ENCODE results near the gene SVOP. TPM values are rescaled to one million over a fixed set of nuclear protein-coding genes. Genes with fewer than 3 reads are reported as not detected.
A peak's percentile ranks its signal among the peaks of the same experiment; 100 is the strongest.

SVOP gene
- total RNA-seq, 1 donor from 2014 or later, result not detected

- no peak overlapping the region for H3K27ac ChIP-seq (ENCODE audit: low read depth, low read length)
- Mint-ChIP-seq H3K4me1 (ENCODE audit: low read depth, unreplicated experiment) (no peaks in the 10 kb centered on the region), H3K9me3 (ENCODE audit: unreplicated experiment) (peaks cover 28% of the 10 kb centered on the region), H3K27ac (ENCODE audit: unreplicated experiment) (no peak overlapping the region), H3K27me3 (ENCODE audit: low read depth, unreplicated experiment) (peaks cover 6% of the 10 kb centered on the region), H3K36me3 (ENCODE audit: low read depth, unreplicated experiment) (no peaks in the 10 kb centered on the region), H3K4me3 (ENCODE audit: unreplicated experiment) (no peak overlapping the region)
- no peaks in the 10 kb centered on the region for H4K20me1 ChIP-seq (ENCODE audit: insufficient read depth, low read length)
- H3K27me3 ChIP-seq (ENCODE audit: insufficient read depth, low read length), result peaks cover 4% of the 10 kb centered on the region
- no peak overlapping the region for H3K4me2 ChIP-seq (ENCODE audit: low read length)
- TF ChIP-seq, protein P1, sequence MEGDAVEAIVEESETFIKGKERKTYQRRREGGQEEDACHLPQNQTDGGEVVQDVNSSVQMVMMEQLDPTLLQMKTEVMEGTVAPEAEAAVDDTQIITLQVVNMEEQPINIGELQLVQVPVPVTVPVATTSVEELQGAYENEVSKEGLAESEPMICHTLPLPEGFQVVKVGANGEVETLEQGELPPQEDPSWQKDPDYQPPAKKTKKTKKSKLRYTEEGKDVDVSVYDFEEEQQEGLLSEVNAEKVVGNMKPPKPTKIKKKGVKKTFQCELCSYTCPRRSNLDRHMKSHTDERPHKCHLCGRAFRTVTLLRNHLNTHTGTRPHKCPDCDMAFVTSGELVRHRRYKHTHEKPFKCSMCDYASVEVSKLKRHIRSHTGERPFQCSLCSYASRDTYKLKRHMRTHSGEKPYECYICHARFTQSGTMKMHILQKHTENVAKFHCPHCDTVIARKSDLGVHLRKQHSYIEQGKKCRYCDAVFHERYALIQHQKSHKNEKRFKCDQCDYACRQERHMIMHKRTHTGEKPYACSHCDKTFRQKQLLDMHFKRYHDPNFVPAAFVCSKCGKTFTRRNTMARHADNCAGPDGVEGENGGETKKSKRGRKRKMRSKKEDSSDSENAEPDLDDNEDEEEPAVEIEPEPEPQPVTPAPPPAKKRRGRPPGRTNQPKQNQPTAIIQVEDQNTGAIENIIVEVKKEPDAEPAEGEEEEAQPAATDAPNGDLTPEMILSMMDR (IDR thresholded peaks at IDR 0.05; ENCODE audit: insufficient read depth, low read depth, low read length), result no peak
- no peak for TF ChIP-seq EZH2 (IDR thresholded peaks at IDR 0.05; ENCODE audit: insufficient read depth, low read length)
- H2AFZ ChIP-seq (ENCODE audit: low read depth, low read length), result no peak overlapping the region
- H3K36me3 ChIP-seq (ENCODE audit: insufficient read depth, low read length), result no peaks in the 10 kb centered on the region
- FAIRE-seq (no peak), DNase-seq (ENCODE audit: low read depth) (no peak)
- no peak overlapping the region for H3K9ac ChIP-seq (ENCODE audit: low read length)
- H3K4me3 ChIP-seq (ENCODE audit: insufficient read depth, low read depth, low read length), result no peak overlapping the region
- no peaks in the 10 kb centered on the region for H3K79me2 ChIP-seq (ENCODE audit: insufficient read depth, low read length)
- H3K9me3 ChIP-seq (ENCODE audit: insufficient read depth, low read depth, low read length), result peaks cover 5% of the 10 kb centered on the region
- H3K4me1 ChIP-seq (ENCODE audit: insufficient read depth, low read length), result no peaks in the 10 kb centered on the region
Observed at GRCh38 chr12:108947097-108947496, 73.8 kb downstream of the SVOP start.

GRCh38 chr12:108940138-108940537, 80.7 kb downstream of the SVOP start:
- no peak overlapping the region for H2AFZ ChIP-seq (ENCODE audit: low read depth, low read length)
- no peaks in the 10 kb centered on the region for H3K4me1 ChIP-seq (ENCODE audit: insufficient read depth, low read length)
- H4K20me1 ChIP-seq (ENCODE audit: insufficient read depth, low read length), result no peaks in the 10 kb centered on the region
- FAIRE-seq (no peak), DNase-seq (ENCODE audit: low read depth) (no peak)
- no peaks in the 10 kb centered on the region for H3K79me2 ChIP-seq (ENCODE audit: insufficient read depth, low read length)
- H3K4me2 ChIP-seq (ENCODE audit: low read length), result no peak overlapping the region
- H3K9me3 ChIP-seq (ENCODE audit: insufficient read depth, low read depth, low read length), result no peaks in the 10 kb centered on the region
- TF ChIP-seq EZH2 (IDR thresholded peaks at IDR 0.05; ENCODE audit: insufficient read depth, low read length), result no peak
- TF ChIP-seq, protein P1 (IDR thresholded peaks at IDR 0.05; ENCODE audit: insufficient read depth, low read depth, low read length), result no peak
- peaks cover 11% of the 10 kb centered on the region for H3K9me3 Mint-ChIP-seq (ENCODE audit: unreplicated experiment)
- peaks cover 19% of the 10 kb centered on the region for H3K27me3 Mint-ChIP-seq (ENCODE audit: low read depth, unreplicated experiment)
- H3K36me3 Mint-ChIP-seq (ENCODE audit: low read depth, unreplicated experiment), result no peaks in the 10 kb centered on the region
- no peaks in the 10 kb centered on the region for H3K4me1 Mint-ChIP-seq (ENCODE audit: low read depth, unreplicated experiment)
- no peak overlapping the region for H3K27ac Mint-ChIP-seq (ENCODE audit: unreplicated experiment)
- H3K9ac ChIP-seq (ENCODE audit: low read length), result no peak overlapping the region
- H3K4me3 ChIP-seq (ENCODE audit: insufficient read depth, low read depth, low read length), result no peak overlapping the region
- H3K4me3 Mint-ChIP-seq (ENCODE audit: unreplicated experiment), result no peak overlapping the region
- H3K27ac ChIP-seq (ENCODE audit: low read depth, low read length), result no peak overlapping the region
- H3K36me3 ChIP-seq (ENCODE audit: insufficient read depth, low read length), result no peaks in the 10 kb centered on the region
- peaks cover 8% of the 10 kb centered on the region for H3K27me3 ChIP-seq (ENCODE audit: insufficient read depth, low read length)

DNA sequence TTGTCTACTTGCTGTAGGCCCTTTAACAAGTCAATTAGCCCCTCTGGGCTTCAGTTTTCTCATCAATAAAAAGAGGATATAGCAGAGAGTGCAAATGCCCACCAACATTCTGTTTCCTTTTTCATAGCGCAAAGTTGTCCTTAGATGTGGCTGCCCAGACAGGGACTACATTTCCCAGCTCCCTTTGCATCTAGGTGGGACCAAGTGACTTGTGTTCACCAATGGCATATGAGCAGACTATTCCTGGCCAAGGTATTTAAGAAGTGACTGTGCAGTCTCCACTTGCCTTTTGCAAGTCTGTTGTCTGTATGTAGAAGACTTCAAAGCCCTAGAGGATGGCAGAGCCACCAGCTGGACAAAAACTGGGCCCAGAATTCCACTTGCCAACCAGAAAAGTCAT, 81.3 kb downstream of the SVOP start:
- Histone ChIP-seq H4K20me1 (ENCODE audit: insufficient read depth, low read length) (no peaks in the 10 kb centered on the region), H3K4me2 (ENCODE audit: low read length) (no peak overlapping the region), H3K27ac (ENCODE audit: low read depth, low read length) (no peak overlapping the region), H2AFZ (ENCODE audit: low read depth, low read length) (no peak overlapping the region), H3K4me3 (ENCODE audit: insufficient read depth, low read depth, low read length) (no peak overlapping the region), H3K79me2 (ENCODE audit: insufficient read depth, low read length) (no peaks in the 10 kb centered on the region), H3K9ac (ENCODE audit: low read length) (no peak overlapping the region), H3K27me3 (ENCODE audit: insufficient read depth, low read length) (peaks cover 8% of the 10 kb centered on the region), H3K4me1 (ENCODE audit: insufficient read depth, low read length) (no peaks in the 10 kb centered on the region), H3K9me3 (ENCODE audit: insufficient read depth, low read depth, low read length) (no peaks in the 10 kb centered on the region), H3K36me3 (ENCODE audit: insufficient read depth, low read length) (no peaks in the 10 kb centered on the region)
- Mint-ChIP-seq H3K9me3 (ENCODE audit: unreplicated experiment) (peaks cover 11% of the 10 kb centered on the region), H3K36me3 (ENCODE audit: low read depth, unreplicated experiment) (no peaks in the 10 kb centered on the region), H3K4me1 (ENCODE audit: low read depth, unreplicated experiment) (no peaks in the 10 kb centered on the region), H3K27ac (ENCODE audit: unreplicated experiment) (no peak overlapping the region), H3K27me3 (ENCODE audit: low read depth, unreplicated experiment) (peaks cover 19% of the 10 kb centered on the region), H3K4me3 (ENCODE audit: unreplicated experiment) (no peak overlapping the region)
- DNase-seq (ENCODE audit: low read depth) (peak; percentile 19), FAIRE-seq (no peak)
- no peak for TF ChIP-seq EZH2 (IDR thresholded peaks at IDR 0.05; ENCODE audit: insufficient read depth, low read length)
- TF ChIP-seq, protein P1 (IDR thresholded peaks at IDR 0.05; ENCODE audit: insufficient read depth, low read depth, low read length), result no peak

Measured in astrocyte (in vitro differentiated cells and primary cell).